Medulla oblongata (tissue), 1 donor: ENCODE data around the gene THBS3.
"Not testable (repeated sequence)": the region's sequence is repeated elsewhere in the genome, so short reads cannot be mapped to it uniquely, and the experiment has no call there.

Experiments used
- DNase-seq: peaks from one replicate; pipeline ENCODE4 v3.0.0-alpha.2; 2015; ENCODE audit errors: extremely low spot score

The THBS3 gene

GRCh38 chr1:155207806-155208540, at the start of gene THBS3:
THBS3 (minus strand) TSS chr1:155207897; CDS start chr1:155207876, 21 bp downstream.
- DNase-seq = peak; percentile 48

GRCh38 chr1:155256058-155256852, 48.6 kb upstream of the THBS3 start:
- no peak for DNase-seq

DNA sequence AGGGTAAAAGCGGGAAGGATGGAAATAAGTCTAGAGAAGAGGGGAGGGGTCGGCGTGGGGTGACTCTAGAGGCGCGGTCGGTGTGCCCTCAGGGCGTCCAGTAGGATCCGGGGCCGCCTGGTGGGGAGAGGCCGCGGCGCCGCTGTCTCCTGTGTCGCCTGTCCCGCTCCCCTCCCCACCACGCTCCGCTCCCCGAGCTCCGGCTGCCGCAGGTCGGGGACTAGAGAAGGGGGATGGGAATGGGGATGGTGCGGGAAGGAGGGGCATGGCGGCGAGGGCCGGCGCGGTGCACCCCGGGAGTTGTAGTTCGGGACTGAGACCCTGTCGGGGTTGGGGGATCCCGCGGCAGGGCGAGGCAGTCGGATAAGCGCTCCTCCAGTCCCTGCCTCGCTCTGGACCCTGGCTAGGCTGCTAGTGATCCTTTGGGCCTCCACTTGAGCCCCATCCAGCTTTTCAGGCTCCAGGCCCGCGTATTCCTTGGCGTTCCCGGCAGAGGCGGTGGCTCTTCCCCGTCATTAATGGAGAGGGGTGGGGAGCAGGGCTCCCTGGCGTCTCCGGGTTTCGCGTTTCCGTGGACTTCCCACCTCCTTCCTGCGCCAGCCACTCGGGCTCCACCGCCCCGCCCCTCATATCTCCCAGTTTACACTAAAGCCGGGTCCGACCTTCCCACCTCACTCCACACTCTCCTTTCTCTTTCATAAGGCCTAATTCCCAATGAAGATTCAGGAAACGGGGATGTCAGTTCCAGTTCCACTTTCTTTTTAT, 47.7 kb upstream of the THBS3 start, which contains the start of gene ENTREP3:
Gene ENTREP3 (minus strand): TSS at position 241 of the 765 bp plus-strand sequence. CDS start 606 bp downstream, outside the sequence.
- DNase-seq = peak; percentile 91

GRCh38 chr1:155254714-155255242, 47.1 kb upstream of the THBS3 start:
- DNase-seq = no peak

GRCh38 chr1:155254228-155254713, 46.6 kb upstream of the THBS3 start:
- no peak for DNase-seq

GRCh38 chr1:155253797-155254196, 46.1 kb upstream of the THBS3 start:
- no peak for DNase-seq

GRCh38 chr1:155253208-155253607, 45.5 kb upstream of the THBS3 start:
- no peak for DNase-seq

DNA sequence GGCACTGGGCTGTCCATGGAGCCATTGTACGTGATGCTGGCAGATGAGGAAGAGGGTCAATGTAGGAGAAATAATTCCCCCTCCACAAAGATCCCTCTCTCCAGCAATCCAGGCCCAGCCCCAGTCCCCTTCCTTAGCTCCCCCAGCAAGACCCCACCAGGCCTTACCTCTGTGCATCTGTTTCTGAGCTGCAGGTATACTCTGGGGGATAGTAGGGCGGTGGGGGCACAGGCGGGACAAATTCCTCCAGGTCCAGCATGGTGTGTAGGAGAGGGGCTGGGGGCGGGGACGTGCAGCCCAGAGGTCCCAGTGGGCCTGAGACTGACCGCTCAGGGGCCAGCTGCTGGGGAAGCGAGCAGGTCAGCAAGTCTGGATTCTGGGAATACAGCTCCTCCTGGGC, 43.9 kb upstream of the THBS3 start:
- DNase-seq = no peak

- peak; percentile 96 for DNase-seq
Measured at GRCh38 chr1:155250633-155251449, 43.1 kb upstream of the THBS3 start.

DNA sequence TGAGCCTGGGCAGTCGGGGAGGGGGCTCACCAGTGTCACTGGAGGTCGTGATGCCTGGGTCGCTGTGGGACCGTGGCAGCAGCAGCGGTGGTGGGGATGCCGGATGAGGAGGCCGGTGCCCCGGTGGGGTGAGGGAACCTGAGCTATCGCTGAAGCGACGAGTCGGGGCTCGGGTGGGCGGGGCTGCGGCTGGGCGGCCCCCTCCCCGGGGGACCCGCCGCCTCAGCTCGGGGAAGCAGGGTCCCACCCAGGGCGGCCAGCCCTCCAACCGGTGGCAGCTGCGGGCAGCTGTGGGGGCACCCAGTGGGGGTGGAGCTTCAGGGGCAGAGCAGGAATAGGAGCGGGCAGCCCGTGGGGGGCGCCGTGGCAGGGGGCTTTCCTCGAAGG, 42.5 kb upstream of the THBS3 start:
- no peak for DNase-seq

GRCh38 chr1:155247667-155248553, 40.2 kb upstream of the THBS3 start:
- DNase-seq = no peak

DNA sequence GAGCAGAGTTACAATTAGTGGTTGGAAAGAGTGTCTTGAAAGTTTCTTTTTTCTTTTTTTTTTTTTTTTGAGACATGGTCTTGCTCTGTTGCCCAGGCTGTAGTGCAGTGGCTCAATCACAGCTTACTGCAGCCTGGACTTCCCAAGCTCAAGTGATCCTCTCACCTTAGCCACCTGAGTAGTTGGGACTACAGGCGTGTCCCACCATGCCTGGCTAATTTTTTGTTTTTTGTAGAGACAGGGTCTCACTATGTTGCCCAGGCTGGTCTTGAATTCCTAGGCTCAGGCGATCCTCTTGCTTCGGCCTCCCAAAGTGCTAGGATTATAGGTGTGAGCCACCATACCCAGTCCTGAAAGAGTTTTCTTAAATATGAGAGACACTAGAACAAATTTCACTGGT, 39.1 kb upstream of the THBS3 start:
- not testable (repeated sequence) for DNase-seq

GRCh38 chr1:155245163-155245524, 37.4 kb upstream of the THBS3 start:
- no peak for DNase-seq

DNA sequence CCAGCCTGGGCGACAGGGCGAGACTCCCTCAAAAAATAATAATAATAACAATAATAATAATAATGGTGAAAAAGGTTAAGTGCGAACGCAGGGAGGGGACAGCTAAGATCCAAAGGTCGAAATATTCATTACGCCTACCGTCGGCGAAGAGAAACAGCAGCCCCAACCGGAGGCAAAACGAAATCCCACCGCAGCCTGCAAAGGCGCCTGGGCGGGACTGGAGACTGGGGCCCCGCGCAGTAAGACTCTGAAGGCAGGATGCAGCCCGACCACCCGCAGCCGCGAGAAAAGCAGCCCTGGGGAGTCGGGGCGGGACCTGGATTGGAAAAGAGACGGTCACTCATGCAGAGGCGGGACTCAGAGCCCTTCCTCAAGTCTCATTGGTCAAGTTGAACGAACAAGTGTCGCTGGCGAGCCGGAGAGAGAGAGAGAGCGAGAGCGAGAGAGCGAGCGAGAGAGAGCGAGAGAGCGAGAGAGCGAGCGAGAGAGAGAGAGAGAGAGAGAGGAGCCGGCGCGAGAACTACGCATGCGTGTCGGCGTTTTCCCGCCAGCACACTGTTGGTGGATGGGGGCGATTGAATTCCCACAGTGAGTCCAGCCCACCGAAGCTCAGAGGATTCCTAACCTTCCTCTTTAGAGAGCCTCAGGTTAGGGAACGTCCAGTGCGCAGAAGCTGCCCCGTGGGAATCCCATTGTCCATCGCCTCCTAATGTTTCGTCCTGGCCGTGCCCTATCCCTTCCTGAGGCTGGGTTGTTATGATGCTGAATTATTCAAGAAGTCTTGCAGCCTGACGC, 36.9 kb upstream of the THBS3 start:
- DNase-seq = peak; percentile 100

- DNase-seq = no peak
Measured at GRCh38 chr1:155242805-155243358, 35.2 kb upstream of the THBS3 start.

DNA sequence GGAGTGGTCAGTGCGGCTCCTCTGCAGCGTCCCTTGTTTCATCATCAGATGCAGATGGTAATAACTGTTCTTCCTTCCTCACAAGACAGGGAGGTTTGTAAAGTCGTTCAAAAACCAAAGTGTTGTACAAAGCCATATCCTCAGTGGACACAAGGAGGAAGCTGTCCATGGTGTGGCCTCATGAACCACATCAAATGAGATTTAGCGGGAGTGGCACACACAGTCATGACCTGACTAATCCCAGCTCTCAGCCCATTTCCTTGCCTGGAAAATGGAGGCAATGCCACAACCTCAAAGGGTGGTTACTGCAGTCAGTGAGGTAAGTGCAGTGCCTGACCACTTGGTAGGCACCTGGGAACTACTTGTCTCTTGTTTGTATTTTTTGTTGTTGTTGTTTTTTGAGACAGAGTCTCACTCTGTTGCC, 34.2 kb upstream of the THBS3 start:
- DNase-seq = no peak

GRCh38 chr1:155241069-155241679, 33.5 kb upstream of the THBS3 start:
- DNase-seq = peak; percentile 94

GRCh38 chr1:155236451-155236850, 28.8 kb upstream of the THBS3 start:
- DNase-seq = no peak
